ENCODE measurements around the gene MMAB. TPM values are rescaled to one million over a fixed set of nuclear protein-coding genes. Genes with fewer than 3 reads are reported as not detected.

The MMAB gene
- total and polyA plus RNA-seq, 10 of the 15 experiments (the other 5 are each of a cell fraction or from before 2014, with no cell fraction given), result 10.6 to 65.3 (median 45.2) TPM

DNA sequence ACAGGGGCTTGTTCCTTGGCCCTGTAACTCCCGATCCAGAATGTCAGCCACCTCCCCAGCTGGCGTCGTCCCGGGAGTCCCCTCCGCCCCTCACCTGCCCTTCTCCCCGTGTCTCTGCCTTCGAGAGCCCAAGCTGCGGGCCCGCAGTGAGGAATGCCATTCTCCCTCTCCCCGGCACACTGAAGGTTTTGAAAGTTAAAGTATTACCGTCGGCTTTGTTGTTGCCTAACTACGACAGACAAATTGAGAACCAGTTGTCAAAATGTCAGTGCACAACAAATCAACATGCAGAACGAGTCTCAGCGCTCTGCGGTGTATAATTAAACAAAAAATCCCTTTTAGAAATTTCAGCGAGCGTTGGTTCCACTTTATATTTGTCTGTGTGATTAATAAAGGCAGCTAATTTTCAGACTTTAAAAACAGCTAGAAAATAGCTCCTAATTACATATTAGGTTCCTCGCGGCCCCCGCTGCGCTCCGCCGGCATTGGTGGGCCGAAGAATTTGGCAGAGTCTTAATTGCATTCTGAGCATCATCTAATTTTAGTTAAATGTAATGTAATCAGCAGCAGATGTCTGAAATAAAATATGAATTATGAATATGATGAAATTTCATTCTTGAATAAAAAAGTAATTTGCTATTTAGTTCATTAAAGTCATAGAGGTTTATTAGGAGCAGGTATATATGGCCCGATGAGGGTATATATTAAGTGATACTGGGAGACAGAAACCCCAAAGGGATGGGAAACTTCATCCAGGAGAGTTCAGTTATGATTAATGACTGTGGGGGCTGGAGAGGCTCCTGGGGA, 40.5 kb upstream of the MMAB start:
- Histone ChIP-seq H3K9me3 (replicated peaks; ENCODE audit: control insufficient read depth, insufficient read depth, low read length) (no peaks in the 10 kb centered on the region), H3K9ac (ENCODE audit: control insufficient read depth, insufficient read depth, low read length) (no peak overlapping the region), H3K4me1 (ENCODE audit: control insufficient read depth, insufficient read depth, low read length) (no peaks in the 10 kb centered on the region), H3K4me2 (ENCODE audit: control insufficient read depth, insufficient read depth) (no peak overlapping the region), H3K4me3 (no peak overlapping the region), H3K27me3 (replicated peaks in 1 of 2; ENCODE audit: control insufficient read depth in 2 of 2, insufficient read depth in 2 of 2, low read length in 1 of 2) (peaks cover 8 to 9% of the 10 kb centered on the region in 2 experiments), H4K20me1 (ENCODE audit: control insufficient read depth, insufficient read depth) (peaks cover 3% of the 10 kb centered on the region; the same call in 1 of the 2 replicates), H3K79me2 (ENCODE audit: control insufficient read depth, insufficient read depth, low read length) (no peaks in the 10 kb centered on the region), H3K36me3 (ENCODE audit: control insufficient read depth in 2 of 2, insufficient read depth in 2 of 2, low read length in 1 of 2) (no peaks in the 10 kb centered on the region), H3K27ac (ENCODE audit: control insufficient read depth, insufficient read depth) (no peak overlapping the region), H2AFZ (ENCODE audit: control insufficient read depth, low read depth, low read length) (no peak overlapping the region)
- SMC1A ChIA-PET (ENCODE audit: uncharacterized antibody, unreplicated experiment), result no interaction called here
- ATAC-seq (no peak), DNase-seq (ENCODE audit: low read depth, low spot score) (no peak), FAIRE-seq (no peak)
- 51% methylated on average over 26 of the region's 26 CpGs for whole genome bisulfite sequencing (ENCODE audit: insufficient coverage, insufficient replicate concordance, low lambda C conversion rate, missing lambda C conversion rate)
- BruUV-seq (replicated peaks), result no TSS peak
- TF ChIP-seq RAD51 (IDR thresholded peaks at IDR 0.05) (no peak), CEBPB (IDR thresholded peaks at IDR 0.05; ENCODE audit: borderline replicate concordance in 1 of 2, low read depth in 2 of 2, low read length in 2 of 2) (no peak), TCF7 (IDR thresholded peaks at IDR 0.05; ENCODE audit: borderline replicate concordance) (no peak)
- TF ChIP-seq, protein P1, sequence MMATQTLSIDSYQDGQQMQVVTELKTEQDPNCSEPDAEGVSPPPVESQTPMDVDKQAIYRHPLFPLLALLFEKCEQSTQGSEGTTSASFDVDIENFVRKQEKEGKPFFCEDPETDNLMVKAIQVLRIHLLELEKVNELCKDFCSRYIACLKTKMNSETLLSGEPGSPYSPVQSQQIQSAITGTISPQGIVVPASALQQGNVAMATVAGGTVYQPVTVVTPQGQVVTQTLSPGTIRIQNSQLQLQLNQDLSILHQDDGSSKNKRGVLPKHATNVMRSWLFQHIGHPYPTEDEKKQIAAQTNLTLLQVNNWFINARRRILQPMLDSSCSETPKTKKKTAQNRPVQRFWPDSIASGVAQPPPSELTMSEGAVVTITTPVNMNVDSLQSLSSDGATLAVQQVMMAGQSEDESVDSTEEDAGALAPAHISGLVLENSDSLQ (IDR thresholded peaks at IDR 0.05), result no peak
- RAD21 ChIA-PET (ENCODE audit: unreplicated experiment), result no interaction called here
- intact Hi-C loops (cut with micrococcal nuclease; ENCODE audit: unreplicated experiment) (no loop called here), in situ Hi-C loops (cut with MboI) (no loop called here)
- CTCF ChIA-PET, result interaction anchor here (0.6 to 2.6 kb wide), 5 partner anchors 16 to 1660 kb away, joined by 3 to 9 read pairs (median 4); no protein-coding TSS in a partner anchor
- POLR2A ChIA-PET, result no interaction called here

DNA sequence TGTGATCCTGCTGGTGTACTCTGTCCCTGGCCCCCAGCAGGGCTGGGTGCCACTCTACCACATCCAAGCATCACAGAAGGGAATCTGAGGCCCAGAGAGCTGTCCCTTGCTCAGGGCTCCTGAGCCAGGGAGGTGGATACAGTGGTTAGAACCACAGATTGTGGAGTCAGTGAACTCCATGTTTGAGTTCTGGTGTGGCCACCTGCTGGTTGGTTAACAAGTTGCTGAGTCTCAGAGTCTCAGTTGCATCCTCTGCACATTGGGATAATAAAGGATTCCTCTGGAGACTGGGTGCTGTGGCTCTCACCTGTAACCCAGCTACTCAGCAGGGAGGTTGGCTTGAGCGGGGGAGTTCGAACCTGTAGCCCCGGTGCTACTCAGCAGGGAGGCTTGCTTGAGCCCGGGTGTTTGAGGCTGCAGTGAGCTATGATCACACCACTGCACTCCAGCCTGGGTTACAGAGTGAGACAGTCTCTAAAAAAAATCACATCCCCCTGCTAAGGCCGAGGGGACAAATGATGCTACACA, 39.7 kb upstream of the MMAB start:
- Histone ChIP-seq H3K79me2 (ENCODE audit: control insufficient read depth, insufficient read depth, low read length) (no peaks in the 10 kb centered on the region), H3K9ac (ENCODE audit: control insufficient read depth, insufficient read depth, low read length) (no peak overlapping the region), H3K27ac (ENCODE audit: control insufficient read depth, insufficient read depth) (no peak overlapping the region), H2AFZ (ENCODE audit: control insufficient read depth, low read depth, low read length) (no peak overlapping the region), H3K4me2 (ENCODE audit: control insufficient read depth, insufficient read depth) (no peak overlapping the region), H3K4me3 (no peak overlapping the region), H3K36me3 (ENCODE audit: control insufficient read depth in 2 of 2, insufficient read depth in 2 of 2, low read length in 1 of 2) (no peaks in the 10 kb centered on the region), H3K9me3 (replicated peaks; ENCODE audit: control insufficient read depth, insufficient read depth, low read length) (no peaks in the 10 kb centered on the region), H3K4me1 (ENCODE audit: control insufficient read depth, insufficient read depth, low read length) (no peaks in the 10 kb centered on the region), H3K27me3 (replicated peaks in 1 of 2; ENCODE audit: control insufficient read depth in 2 of 2, insufficient read depth in 2 of 2, low read length in 1 of 2) (peaks cover 8 to 9% of the 10 kb centered on the region in 2 experiments), H4K20me1 (ENCODE audit: control insufficient read depth, insufficient read depth) (peaks cover 3% of the 10 kb centered on the region; the same call in 1 of the 2 replicates)
- intact Hi-C loops (cut with micrococcal nuclease; ENCODE audit: unreplicated experiment) (no loop called here), in situ Hi-C loops (cut with MboI) (no loop called here)
- ChIA-PET CTCF (interaction anchor here (0.6 to 2.6 kb wide), 4 partner anchors 15 to 1661 kb away, joined by 3 to 9 read pairs (median 4); no protein-coding TSS in a partner anchor), SMC1A (ENCODE audit: uncharacterized antibody, unreplicated experiment) (no interaction called here), POLR2A (no interaction called here), RAD21 (ENCODE audit: unreplicated experiment) (no interaction called here)
- TF ChIP-seq HCFC1 (IDR thresholded peaks at IDR 0.05; ENCODE audit: low read length), result no peak
- TF ChIP-seq, protein P2, sequence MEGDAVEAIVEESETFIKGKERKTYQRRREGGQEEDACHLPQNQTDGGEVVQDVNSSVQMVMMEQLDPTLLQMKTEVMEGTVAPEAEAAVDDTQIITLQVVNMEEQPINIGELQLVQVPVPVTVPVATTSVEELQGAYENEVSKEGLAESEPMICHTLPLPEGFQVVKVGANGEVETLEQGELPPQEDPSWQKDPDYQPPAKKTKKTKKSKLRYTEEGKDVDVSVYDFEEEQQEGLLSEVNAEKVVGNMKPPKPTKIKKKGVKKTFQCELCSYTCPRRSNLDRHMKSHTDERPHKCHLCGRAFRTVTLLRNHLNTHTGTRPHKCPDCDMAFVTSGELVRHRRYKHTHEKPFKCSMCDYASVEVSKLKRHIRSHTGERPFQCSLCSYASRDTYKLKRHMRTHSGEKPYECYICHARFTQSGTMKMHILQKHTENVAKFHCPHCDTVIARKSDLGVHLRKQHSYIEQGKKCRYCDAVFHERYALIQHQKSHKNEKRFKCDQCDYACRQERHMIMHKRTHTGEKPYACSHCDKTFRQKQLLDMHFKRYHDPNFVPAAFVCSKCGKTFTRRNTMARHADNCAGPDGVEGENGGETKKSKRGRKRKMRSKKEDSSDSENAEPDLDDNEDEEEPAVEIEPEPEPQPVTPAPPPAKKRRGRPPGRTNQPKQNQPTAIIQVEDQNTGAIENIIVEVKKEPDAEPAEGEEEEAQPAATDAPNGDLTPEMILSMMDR (IDR thresholded peaks at IDR 0.05 in 2 of 3, conservative IDR thresholded peaks at IDR 0.05 in 1 of 3; ENCODE audit: control insufficient read depth in 2 of 3, extremely low read depth in 1 of 3, insufficient read depth in 1 of 3, low read depth in 3 of 3, low read length in 3 of 3), result peak; percentile 22 to 40 (median 29); a peak in 4 of 6 replicates
- no peak for DNase-seq (ENCODE audit: low read depth, low spot score)
- no peak for FAIRE-seq
- no TSS peak for BruUV-seq (replicated peaks)
- ATAC-seq, result peak; percentile 64
- WGBS (ENCODE audit: insufficient coverage, insufficient replicate concordance, low lambda C conversion rate, missing lambda C conversion rate), result 15% methylated on average over 5 of the region's 5 CpGs

Data from GM12878 (cell line).